K562 (cell line): ENCODE measurements around the gene POLE2. TPM values are rescaled to one million over a fixed set of nuclear protein-coding genes. Genes with fewer than 3 reads are reported as not detected.
A peak's percentile ranks its signal among the peaks of the same experiment; 100 is the strongest.

Experiments
- FOXK2 ChIP-seq, 2 experiments: fragments of 450-650 bp; IDR thresholded peaks in 1 of 2; conservative IDR thresholded peaks in 1 of 2; 2 replicates each; pipeline ENCODE4 v1.6.1; 2016; ENCODE audit warnings: low read depth in 2 of 2, mild to moderate bottlenecking in 1 of 2
- GTF2A2 ChIP-seq: IDR thresholded peaks from 2 replicates; pipeline ENCODE4 v1.6.1; 2016; ENCODE audit warnings: mild to moderate bottlenecking, missing genetic modification characterization, missing compliant biosample characterization
- IRF1 ChIP-seq: sonication (generic); formaldehyde crosslinking; IDR thresholded peaks from 2 replicates; pipeline ENCODE4 v1.8.0; 2022; ENCODE audit warnings: missing genetic modification reagents, mild to moderate bottlenecking, borderline replicate concordance
- LCOR ChIP-seq: sonication (generic); formaldehyde crosslinking; IDR thresholded peaks from 2 replicates; pipeline ENCODE4 v1.8.0; 2022; ENCODE audit warnings: mild to moderate bottlenecking, missing genetic modification reagents
- LEF1 ChIP-seq: fragments of 450-650 bp; IDR thresholded peaks from 2 replicates; pipeline ENCODE4 v1.6.1; 2016; ENCODE audit warnings: mild to moderate bottlenecking
- MTA3 ChIP-seq: fragments of 450-650 bp; formaldehyde crosslinking; IDR thresholded peaks from 2 replicates; pipeline ENCODE4 v1.6.1; 2017; ENCODE audit warnings: mild to moderate bottlenecking, borderline replicate concordance
- MXD1 ChIP-seq: fragments of 250-450 bp; sonication (Bioruptor Pico); IDR thresholded peaks from 2 replicates; pipeline ENCODE4 v1.8.0; 2021; ENCODE audit warnings: borderline replicate concordance, mild to moderate bottlenecking, moderate library complexity; ENCODE audit not compliant: poor library complexity, severe bottlenecking
- NFIC ChIP-seq: fragments of 450-650 bp; IDR thresholded peaks from 2 replicates; pipeline ENCODE4 v1.6.1; 2017; ENCODE audit warnings: mild to moderate bottlenecking, inconsistent platforms
- NKRF ChIP-seq: fragments of 450-650 bp; IDR thresholded peaks from 2 replicates; pipeline ENCODE4 v1.6.1; 2016; ENCODE audit warnings: borderline replicate concordance
- PHF8 ChIP-seq: fragments of 200-600 bp; sonication (generic); IDR thresholded peaks from 2 replicates; pipeline ENCODE4 v1.6.1; 2012; ENCODE audit warnings: mixed run types, mild to moderate bottlenecking, inconsistent platforms, low read length, moderate library complexity, borderline replicate concordance
- PHTF2 ChIP-seq: fragments of 250-450 bp; sonication (Bioruptor Pico); IDR thresholded peaks from 2 replicates; pipeline ENCODE4 v1.5.0; 2021; ENCODE audit warnings: mild to moderate bottlenecking
- PTBP1 ChIP-seq: fragments of 200-400 bp; formaldehyde crosslinking; IDR thresholded peaks from 2 replicates; pipeline ENCODE4 v1.6.1; 2017; ENCODE audit warnings: low read depth, low read length
- SIRT6 ChIP-seq: IDR thresholded peaks from one replicate; pipeline ENCODE4 v1.6.1; 2012; ENCODE audit warnings: low read depth, mild to moderate bottlenecking, control low read depth, inconsistent platforms, low read length, moderate library complexity
- SRF ChIP-seq, 2 experiments: fragments of 250-450, 450-650 bp in 1 of 2; sonication (Bioruptor Pico) in 1 of 2; sonication (generic) in 1 of 2; formaldehyde crosslinking; IDR thresholded peaks; 2 replicates each; pipeline versions ENCODE4 v1.5.0 to v1.5.1; 2020 to 2022; ENCODE audit warnings: mild to moderate bottlenecking in 1 of 2, missing genetic modification reagents in 1 of 2
- ZFPM2 ChIP-seq: fragments of 250-450 bp; sonication (Bioruptor Pico); IDR thresholded peaks from 2 replicates; pipeline ENCODE4 v1.5.1; 2022; ENCODE audit warnings: mild to moderate bottlenecking
- ZNF143 ChIP-seq: sonication (generic); formaldehyde crosslinking; IDR thresholded peaks from 2 replicates; pipeline ENCODE4 v1.9.0; 2022; ENCODE audit warnings: mild to moderate bottlenecking, missing genetic modification reagents
- ZNF175 ChIP-seq: fragments of 200-800 bp; sonication (Bioruptor generic); IDR thresholded peaks from 2 replicates; pipeline ENCODE4 v1.6.1; 2016; ENCODE audit warnings: low read depth, mild to moderate bottlenecking, missing genetic modification characterization, missing compliant biosample characterization
- ZNF239 ChIP-seq: fragments of 250-450 bp; sonication (Bioruptor Pico); IDR thresholded peaks from 2 replicates; pipeline ENCODE4 v1.4.0; 2020; ENCODE audit warnings: mild to moderate bottlenecking
- ZNF24 ChIP-seq: fragments of 450-650 bp; IDR thresholded peaks from 2 replicates; pipeline ENCODE4 v1.6.1; 2016
- ZNF444 ChIP-seq: fragments of 250-450 bp; sonication (Bioruptor Pico); IDR thresholded peaks from 2 replicates; pipeline ENCODE4 v1.4.0; 2020; ENCODE audit warnings: mild to moderate bottlenecking, moderate library complexity
- ZNF449 ChIP-seq: fragments of 250-450 bp; sonication (Bioruptor Pico); IDR thresholded peaks from 2 replicates; pipeline ENCODE4 v1.8.0; 2022; ENCODE audit warnings: moderate library complexity, mild to moderate bottlenecking, inconsistent platforms
- ZNF707 ChIP-seq: fragments of 250-450 bp; sonication (Bioruptor Pico); conservative IDR thresholded peaks from 2 replicates; pipeline ENCODE4 v1.8.0; 2022; ENCODE audit warnings: inconsistent platforms, mild to moderate bottlenecking, moderate library complexity
- ZNF75A ChIP-seq: fragments of 450-650 bp; formaldehyde crosslinking; IDR thresholded peaks from 2 replicates; pipeline ENCODE4 v1.4.0; 2020; ENCODE audit warnings: mild to moderate bottlenecking
- polyA plus RNA-seq, 8 experiments: library from polyadenylated mRNA; depleted of rRNA in 4 of 8; stranded (reverse) in 5 of 8; unstranded in 3 of 8; fragments of >200 nt; fragmentation: Nextera tagmentation in 2 of 8; fragmentation: Illumina TruSeq in 1 of 8; extraction: Ambion mirVana in 2 of 8; extraction: Trizol in 1 of 8; gene quantifications; 2 replicates each; pipeline versions ENCODE4 v1.2.1 to v1.2.3, GENCODE V29; 2011 to 2014; ENCODE audit warnings: inconsistent platforms in 1 of 8, missing spikeins in 1 of 8
- total RNA-seq, 7 experiments: library from RNA; depleted of rRNA in 6 of 7; stranded (reverse); fragments of >200 nt in 6 of 7; fragmentation: Illumina TruSeq in 2 of 7; extraction: Trizol in 2 of 7; gene quantifications; 2 replicates each; pipeline versions ENCODE4 v1.2.1 to v1.2.3, GENCODE V29; 2011 to 2021; ENCODE audit warnings: low replicate concordance in 1 of 7

POLE2 gene
- total and polyA plus RNA-seq, 9 of the 15 experiments (the other 6 are each of a cell fraction or from before 2014, with no cell fraction given): 30.7 to 78.4 (median 55.4) TPM

GRCh38 chr14:49598485-49599300 lies 89.3 kb downstream of the POLE2 start, which contains the start of gene LRR1 (continued):
- TF ChIP-seq ZNF175 (CRISPR knock-in tag): no peak
- TF ChIP-seq PHTF2: no peak
- no peak for TF ChIP-seq ZNF239 (CRISPR knock-in tag)
- no peak for TF ChIP-seq ZNF143
- TF ChIP-seq SIRT6: no peak
- TF ChIP-seq ZNF75A: no peak
- TF ChIP-seq MXD1 (CRISPR knock-in tag): no peak
- TF ChIP-seq ZFPM2 (CRISPR knock-in tag): no peak
- TF ChIP-seq ZNF444 (CRISPR knock-in tag): no peak
- no peak for TF ChIP-seq ZNF707 (CRISPR knock-in tag)
- TF ChIP-seq LCOR (CRISPR knock-in tag): no peak; the same call in 1 of the 2 replicates
- TF ChIP-seq SRF (CRISPR knock-in tag; IDR thresholded peaks at IDR 0.05): no peak
- TF ChIP-seq PHF8: peak; percentile 92; the same call in 1 of the 2 replicates
- TF ChIP-seq FOXK2 (conservative IDR thresholded peaks at IDR 0.05 in 1 of 2, IDR thresholded peaks at IDR 0.05 in 1 of 2; ENCODE audit: low read depth in 2 of 2): no peak
- TF ChIP-seq MTA3: 0 out of 2 replicates have a peak, but pooled peaks have one; percentile 59
- TF ChIP-seq ZNF449 (CRISPR knock-in tag): no peak
- TF ChIP-seq LEF1: no peak
- no peak for TF ChIP-seq GTF2A2
- TF ChIP-seq PTBP1: no peak
- TF ChIP-seq ZNF24: no peak
- TF ChIP-seq NFIC: peak; percentile 66
- 0 out of 2 replicates have a peak, but pooled peaks have one; percentile 17 for TF ChIP-seq NKRF
- TF ChIP-seq IRF1 (CRISPR knock-in tag): no peak
